ENCODE results near the gene CCNF.

Gene CCNF

DNA sequence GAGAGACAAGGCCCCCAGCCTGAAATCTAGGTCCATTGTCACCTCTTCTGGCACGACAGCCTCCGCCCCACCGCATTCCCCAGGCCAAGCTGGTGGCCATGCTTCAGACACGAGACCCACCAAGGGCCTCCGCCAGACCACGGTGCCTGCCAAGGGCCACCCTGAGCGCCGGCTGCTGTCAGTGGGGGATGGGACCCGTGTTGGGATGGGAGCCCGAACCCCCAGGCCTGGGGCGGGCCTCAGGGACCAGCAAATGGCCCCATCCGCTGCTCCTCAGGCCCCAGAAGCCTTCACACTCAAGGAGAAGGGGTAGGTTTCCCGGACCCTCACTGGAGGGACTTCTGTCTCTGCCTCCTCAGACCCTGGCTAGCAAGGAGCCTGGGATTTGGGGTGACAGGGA is 31.7 kb downstream of the CCNF start:
- no peak for TF ChIP-seq CTCF (conservative IDR thresholded peaks at IDR 0.05; ENCODE audit: control insufficient read depth, insufficient read depth, low read depth, low read length)
- no peak overlapping the region for H3K4me3 ChIP-seq (ENCODE audit: control insufficient read depth, low read depth, low read length)

GRCh38 chr16:2462031-2462866 is 33.0 kb downstream of the CCNF start:
- no peak overlapping the region for H3K4me3 ChIP-seq (ENCODE audit: control insufficient read depth, low read depth, low read length)
- no peak for DNase-seq (ENCODE audit: low read depth)

More for the DNA sequence above, 31.7 kb downstream of the CCNF start:
- no peak for DNase-seq (ENCODE audit: low read depth)

GRCh38 chr16:2464333-2464732 is 35.1 kb downstream of the CCNF start:
- no peak overlapping the region for H3K4me3 ChIP-seq (ENCODE audit: control insufficient read depth, low read depth, low read length)
- DNase-seq (ENCODE audit: low read depth) = no peak
- no peak for TF ChIP-seq CTCF (conservative IDR thresholded peaks at IDR 0.05; ENCODE audit: control insufficient read depth, insufficient read depth, low read depth, low read length)

More at GRCh38 chr16:2462031-2462866, 33.0 kb downstream of the CCNF start:
- no peak for TF ChIP-seq CTCF (conservative IDR thresholded peaks at IDR 0.05; ENCODE audit: control insufficient read depth, insufficient read depth, low read depth, low read length)

- DNase-seq (ENCODE audit: low read depth) = no peak
- H3K4me3 ChIP-seq (ENCODE audit: control insufficient read depth, low read depth, low read length) = no peak overlapping the region
Observed at GRCh38 chr16:2465653-2466415, 36.6 kb downstream of the CCNF start.

DNA sequence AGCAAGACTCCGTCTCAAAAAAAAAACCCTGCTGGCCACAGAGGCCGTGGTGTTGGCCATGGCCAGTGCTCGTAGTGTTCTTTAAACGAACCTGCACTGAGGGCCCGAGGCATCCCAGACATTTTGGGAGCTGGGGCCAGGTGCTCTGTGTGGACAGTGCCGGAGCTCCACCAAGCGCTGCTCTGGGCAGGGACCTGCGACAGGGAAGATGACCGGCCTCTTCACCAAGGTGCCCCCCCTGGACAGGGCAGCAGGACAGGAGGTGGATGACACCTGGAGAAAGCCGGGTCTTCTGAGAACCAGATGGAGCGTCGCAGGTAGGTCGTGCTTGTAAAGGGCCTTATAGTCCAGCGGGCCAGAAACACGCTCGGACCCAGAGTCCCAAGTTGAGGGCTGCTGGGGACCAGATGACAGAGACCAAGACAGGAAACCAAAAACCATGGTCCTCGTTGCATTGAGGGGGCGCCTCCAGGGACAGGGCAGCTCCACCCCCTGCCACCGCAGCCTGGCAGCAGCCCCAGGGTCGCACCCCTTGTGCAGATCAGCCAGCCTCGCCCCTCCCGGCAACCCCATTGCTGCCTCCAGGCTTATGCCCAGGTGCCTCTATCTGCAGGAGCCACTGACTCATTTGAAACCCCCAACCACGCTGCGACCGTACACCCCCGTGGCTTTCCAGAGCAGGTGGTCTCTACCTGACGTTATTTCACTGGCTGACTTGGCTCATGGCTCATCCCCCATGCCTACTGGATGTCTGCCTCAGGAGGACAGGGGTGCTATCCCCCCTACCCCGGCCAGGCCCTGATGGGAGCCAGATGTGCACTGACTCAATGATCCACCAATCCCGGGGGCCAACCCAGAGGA is 37.6 kb downstream of the CCNF start:
- peak overlapping the region; percentile 12 for H3K4me3 ChIP-seq (ENCODE audit: control insufficient read depth, low read depth, low read length)
- DNase-seq (ENCODE audit: low read depth) = no peak
- no peak for TF ChIP-seq CTCF (conservative IDR thresholded peaks at IDR 0.05; ENCODE audit: control insufficient read depth, insufficient read depth, low read depth, low read length)

More at GRCh38 chr16:2465653-2466415, 36.6 kb downstream of the CCNF start:
- TF ChIP-seq CTCF (conservative IDR thresholded peaks at IDR 0.05; ENCODE audit: control insufficient read depth, insufficient read depth, low read depth, low read length) = peak; percentile 33

Data from fibroblast of mammary gland (primary cell).